CD4-positive, alpha-beta T cell treated with Interleukin-10 for 1 hour (primary cell): ENCODE results near the gene MRFAP1.
A peak's percentile ranks its signal among the peaks of the same experiment; 100 is the strongest.
"Not testable (repeated sequence)": the region's sequence is repeated elsewhere in the genome, so short reads cannot be mapped to it uniquely, and the experiment has no call there.

Experiments used
- DNase-seq: peaks from one replicate; pipeline ENCODE4 v3.0.0-alpha.2; 2020

Gene MRFAP1

DNA sequence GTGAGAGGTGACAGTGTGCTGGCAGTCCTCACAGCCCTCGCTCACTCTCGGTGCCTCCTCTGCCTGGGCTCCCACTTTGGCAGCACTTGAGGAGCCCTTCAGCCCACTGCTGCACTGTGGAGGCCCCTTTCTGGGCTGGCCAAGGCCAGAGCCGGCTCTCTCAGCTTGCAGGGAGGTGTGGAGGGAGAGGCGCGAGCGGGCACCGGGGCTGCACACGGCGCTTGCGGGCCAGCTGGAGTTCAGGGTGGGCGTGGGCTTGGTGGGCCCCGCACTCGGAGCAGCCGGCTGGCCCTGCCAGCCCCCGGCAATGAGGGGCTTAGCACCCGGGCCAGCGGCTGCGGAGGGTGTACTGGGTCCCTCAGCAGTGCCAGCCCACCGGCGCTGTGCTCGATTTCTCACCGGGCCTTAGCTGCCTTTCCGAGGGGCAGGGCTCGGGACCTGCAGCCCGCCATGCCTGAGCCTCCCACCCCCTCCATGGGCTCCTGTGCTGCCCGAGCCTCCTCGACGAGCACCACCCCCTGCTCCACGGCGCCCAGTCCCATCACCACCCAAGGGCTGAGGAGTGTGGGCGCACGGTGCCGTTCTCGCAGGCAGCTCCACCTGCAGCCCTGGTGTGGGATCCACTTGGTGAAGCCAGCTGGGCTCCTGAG, 32.2 kb downstream of the MRFAP1 start:
- not testable (repeated sequence) for DNase-seq

DNA sequence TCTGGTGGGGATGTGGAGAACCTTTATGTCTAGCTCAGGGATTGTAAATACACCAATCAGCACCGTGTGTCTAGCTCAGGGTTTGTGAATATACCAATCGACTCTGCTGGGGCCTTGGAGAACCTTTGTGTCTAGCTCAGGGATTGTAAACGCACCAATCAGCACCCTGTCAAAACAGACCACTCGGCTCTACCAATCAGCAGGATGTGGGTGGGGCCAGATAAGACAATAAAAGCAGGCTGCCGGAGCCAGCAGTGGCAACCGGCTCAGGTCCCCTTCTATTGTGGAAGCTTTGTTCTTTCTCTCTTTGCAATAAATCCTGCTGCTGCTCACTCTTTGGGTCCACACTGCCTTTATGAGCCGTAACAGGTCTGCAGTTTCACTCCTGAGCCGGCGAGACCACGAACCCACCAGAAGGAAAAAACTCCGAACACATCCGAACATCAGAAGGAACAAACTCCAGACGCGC, 32.7 kb downstream of the MRFAP1 start:
- peak; percentile 77 for DNase-seq

DNA sequence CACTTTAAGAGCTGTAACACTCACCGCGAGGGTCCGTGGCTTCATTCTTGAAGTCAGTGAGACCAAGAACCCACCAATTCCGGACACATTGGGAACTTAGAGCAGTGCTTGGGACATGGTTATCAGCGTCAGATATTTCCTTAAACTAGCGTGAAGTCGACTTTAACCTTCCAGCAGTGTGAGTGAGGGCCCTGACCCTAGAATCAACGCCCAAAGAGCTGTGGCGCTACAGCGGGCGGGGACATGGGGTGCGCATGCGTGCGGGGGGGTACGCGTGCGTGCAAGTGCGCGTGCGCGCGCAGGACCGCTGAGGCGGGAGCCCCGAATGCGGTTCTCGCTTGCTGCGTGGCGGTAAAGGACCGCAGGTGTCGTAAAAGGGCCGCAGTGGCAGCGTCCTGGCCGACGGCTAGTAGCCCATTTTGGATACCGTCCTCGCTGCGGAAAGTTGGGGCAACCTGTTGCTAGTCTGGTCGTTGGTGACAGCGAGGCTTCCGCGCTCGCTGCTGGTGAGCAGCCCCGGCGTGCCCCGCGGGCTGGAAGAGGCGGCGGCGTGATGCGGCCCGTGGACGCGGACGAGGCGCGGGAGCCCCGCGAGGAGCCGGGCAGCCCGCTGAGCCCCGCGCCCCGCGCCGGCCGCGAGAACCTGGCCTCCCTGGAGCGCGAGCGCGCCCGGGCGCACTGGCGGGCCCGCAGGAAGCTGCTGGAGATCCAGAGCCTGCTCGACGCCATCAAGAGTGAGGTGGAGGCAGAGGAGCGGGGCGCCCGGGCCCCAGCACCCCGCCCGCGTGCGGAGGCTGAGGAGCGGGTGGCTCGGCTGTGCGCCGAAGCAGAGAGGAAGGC, 33.4 kb downstream of the MRFAP1 start:
- DNase-seq, result peak; percentile 95

GRCh38 chr4:6674500-6675149, 34.1 kb downstream of the MRFAP1 start:
- DNase-seq, result peak; percentile 84

DNA sequence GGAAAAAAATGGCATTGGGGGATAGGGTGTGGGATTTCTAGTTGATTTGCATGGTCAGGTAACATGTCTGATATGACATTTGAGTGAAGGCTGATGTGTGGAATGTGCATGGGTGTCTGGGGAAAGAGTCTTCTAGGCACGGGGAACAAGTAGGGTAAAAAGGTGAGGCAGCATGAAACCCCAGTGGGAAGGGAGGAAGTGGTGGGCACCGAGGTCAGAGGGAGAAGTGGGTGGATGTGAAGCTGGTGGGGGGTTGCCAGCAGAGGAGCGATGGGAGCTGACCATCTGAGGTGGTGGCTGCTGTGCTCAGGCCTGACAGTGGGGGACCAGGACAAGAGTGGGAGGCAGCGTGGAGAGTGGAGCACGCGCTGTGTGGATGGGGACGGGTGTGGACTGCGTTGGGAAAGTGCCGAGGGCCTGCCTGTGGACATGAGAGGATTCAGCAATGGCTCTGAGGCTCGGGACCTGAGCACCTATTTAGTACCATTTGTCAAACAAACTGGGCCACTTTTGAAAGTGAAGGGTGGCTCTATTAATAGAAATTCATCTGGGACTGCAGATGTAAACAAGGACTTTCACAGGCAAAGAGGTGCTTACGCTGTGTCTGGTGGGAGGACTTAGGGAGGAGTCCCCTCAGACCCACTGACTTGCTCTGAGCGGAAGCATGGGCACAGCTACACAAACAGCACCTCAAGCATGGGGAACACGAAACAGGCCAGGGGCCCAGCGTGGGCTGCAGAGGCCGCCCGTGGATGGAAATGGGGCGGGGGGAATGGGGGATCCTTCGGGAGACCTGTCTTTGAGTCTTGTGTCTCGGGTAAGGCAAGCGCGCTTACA, 36.5 kb downstream of the MRFAP1 start:
- DNase-seq, result no peak

DNA sequence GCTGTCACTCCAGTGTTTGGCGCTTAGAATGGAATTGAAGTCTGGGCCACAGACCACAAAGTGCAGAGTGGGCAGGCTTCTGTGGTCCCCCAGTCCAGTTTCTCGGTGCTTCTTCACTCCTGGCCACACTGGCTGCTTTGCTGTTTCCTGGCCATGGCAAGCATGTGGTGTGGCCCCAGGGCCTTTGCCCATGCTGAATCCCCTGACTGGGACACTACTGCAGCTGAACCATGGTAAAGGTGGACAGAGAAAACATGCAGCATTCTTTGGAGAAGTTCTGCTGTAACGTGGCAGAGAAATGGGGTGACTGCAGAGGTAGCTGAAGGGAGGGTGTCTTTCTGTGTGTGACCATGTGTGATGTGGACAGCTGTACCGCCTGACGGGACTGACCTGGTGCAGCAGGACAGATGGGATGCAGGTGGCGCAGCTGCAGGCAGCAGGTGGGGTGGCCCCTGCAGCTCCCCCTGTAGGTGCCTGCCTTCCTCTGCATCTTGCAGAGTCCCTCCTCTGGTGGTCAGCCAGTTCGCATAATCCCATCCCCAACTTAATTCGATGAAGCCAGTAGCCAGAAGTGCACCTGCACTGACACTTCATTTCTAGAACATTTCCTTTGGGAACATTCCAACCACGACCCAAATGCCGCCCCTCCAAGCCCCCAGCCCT, 40.0 kb downstream of the MRFAP1 start:
- DNase-seq, result no peak

- DNase-seq, result no peak
Observed at GRCh38 chr4:6681191-6681590, 40.7 kb downstream of the MRFAP1 start.

- no peak for DNase-seq
Observed at GRCh38 chr4:6682862-6683590, 42.5 kb downstream of the MRFAP1 start.

GRCh38 chr4:6684656-6685055, 44.2 kb downstream of the MRFAP1 start:
- no peak for DNase-seq

- DNase-seq, result no peak
Observed at GRCh38 chr4:6686104-6686787, 45.8 kb downstream of the MRFAP1 start.

DNA sequence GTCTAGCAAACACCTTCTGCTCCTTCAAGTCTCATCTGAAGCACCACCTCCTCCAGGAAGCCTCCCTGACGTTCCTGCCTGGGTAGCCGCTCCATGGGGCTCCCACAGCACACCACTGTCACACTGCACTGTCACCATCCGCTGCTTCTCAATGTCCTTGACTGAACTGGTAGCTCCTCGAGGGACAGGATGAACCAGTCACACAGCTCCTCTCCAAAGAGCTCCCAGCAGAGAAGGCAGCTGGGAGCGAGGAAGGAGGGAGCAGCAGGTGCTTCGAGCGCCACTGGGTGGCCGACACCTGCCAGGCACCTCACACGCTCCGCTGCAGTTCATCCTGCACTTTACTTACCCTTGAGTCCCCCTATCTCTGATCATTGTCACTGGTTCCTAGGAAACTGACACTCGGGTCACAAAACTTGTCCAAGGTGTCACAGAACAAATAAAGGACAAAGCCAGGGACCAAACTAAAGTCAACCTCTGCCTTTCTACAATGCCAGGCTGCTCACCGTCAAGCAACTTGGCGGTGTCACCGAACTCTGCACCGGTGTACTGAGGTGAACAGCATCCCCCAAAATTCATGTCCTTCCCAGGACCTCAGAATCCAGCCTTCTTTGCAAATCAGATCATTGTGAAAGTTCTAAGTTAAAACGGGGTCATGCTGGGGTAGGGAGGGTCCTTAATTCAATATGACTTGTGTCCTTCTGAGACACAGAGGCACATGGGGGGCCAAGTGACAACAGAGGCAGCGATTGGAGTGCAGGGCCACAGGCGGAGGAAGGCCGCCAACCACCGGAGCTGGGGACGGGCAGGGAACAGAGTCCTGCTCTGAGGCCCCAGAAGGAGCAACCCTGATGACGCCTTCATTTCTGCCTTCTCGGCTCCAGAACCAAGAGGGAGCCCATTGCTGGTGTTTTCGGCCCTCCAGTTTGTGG, 47.7 kb downstream of the MRFAP1 start:
- DNase-seq, result no peak

- DNase-seq, result peak; percentile 70
Observed at GRCh38 chr4:6688879-6689505, 48.5 kb downstream of the MRFAP1 start.

DNA sequence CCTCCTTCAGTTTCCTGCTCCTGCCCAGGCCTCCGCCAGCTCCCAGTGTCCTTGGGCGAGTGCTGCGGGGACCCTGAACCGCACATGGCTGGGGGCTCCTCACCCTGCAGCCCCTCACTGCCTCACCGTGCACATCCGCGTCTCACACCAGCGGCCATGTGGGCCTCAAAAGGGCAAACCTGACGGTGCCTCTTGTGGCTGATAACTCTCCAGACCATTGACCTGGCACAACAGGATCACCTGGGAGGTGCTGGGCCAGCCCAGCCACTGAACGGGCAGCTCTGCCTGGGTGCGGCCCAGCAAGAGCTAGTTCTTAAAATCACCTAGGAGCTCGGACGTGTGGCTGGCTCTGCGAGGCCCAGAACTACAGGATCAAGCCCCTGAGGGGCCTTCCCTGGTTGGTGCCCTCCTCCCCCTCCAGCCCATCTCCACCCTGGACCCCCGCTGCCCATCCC, 49.0 kb downstream of the MRFAP1 start:
- DNase-seq, result peak; percentile 14
